GM19452 (cell line): ENCODE measurements around the gene TRIM45.
"Not testable (repeated sequence)": the region's sequence is repeated elsewhere in the genome, so short reads cannot be mapped to it uniquely, and the experiment has no call there.

Experiments used
- ATAC-seq: cut with Tn5 transposase; IDR thresholded peaks from one replicate; pipeline ENCODE4 v1.9.1; 2021; ENCODE audit not compliant: unreplicated experiment

TRIM45 gene

GRCh38 chr1:117121589-117122329 lies at the start of gene TRIM45:
Gene TRIM45 (minus strand): TSS chr1:117121749. CDS start chr1:117121201, 548 bp downstream.
- ATAC-seq: peak; percentile 83

DNA sequence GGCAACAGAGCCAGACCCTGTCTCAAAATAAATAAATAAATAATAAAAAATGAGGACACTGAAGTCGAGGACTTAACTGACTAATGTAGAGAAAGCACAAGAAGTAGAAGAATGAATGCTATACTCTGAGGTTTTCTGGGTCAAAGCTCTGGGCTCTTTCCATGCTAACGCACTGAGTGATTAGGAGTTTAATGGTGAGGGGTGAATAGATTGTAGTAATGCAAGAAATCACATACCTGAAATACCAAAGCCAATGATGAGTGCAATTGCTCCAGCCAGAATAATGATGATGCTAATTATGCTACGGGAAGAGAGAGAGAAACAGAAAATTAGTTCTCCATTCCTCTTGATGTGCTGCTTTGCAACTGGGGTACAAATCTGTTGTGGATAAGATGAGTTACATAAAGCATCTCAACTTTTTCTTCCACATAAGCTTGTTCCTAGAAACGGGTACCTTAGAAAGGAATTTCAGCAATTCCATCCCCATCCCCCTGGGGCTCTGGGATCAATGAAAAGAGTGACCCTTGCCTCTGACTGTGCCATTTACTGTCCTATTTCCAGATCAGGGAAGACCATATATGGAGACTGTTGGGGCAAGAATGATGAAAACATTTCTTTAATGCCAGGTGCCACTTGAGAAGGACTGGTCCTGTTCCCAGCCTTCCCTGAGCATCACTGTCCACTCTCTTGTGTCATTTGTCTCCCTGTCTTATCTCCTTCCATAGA lies 48.5 kb upstream of the TRIM45 start:
- no peak for ATAC-seq

GRCh38 chr1:117167402-117167801 lies 45.9 kb upstream of the TRIM45 start:
- no peak for ATAC-seq

DNA sequence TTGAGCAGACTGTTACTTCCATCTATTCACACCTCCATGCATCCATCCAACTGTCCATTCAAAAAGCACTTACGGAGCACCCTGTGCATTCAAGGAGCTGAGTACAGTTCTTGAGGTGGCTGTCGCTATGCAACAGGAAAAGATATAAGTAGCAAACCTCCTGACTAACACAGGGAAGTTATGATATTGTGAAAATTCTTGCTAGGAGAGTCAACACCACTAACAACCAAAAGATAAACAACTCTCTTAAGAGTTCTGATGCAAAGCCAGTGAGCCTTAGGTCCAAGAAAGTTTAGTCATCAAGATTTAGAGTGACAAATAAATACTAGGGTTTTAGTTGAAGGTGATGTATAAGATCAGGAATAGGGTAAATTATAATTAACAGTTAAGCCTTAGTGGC lies 44.5 kb upstream of the TRIM45 start:
- ATAC-seq: no peak

GRCh38 chr1:117164209-117164608 lies 42.7 kb upstream of the TRIM45 start:
- ATAC-seq: no peak

DNA sequence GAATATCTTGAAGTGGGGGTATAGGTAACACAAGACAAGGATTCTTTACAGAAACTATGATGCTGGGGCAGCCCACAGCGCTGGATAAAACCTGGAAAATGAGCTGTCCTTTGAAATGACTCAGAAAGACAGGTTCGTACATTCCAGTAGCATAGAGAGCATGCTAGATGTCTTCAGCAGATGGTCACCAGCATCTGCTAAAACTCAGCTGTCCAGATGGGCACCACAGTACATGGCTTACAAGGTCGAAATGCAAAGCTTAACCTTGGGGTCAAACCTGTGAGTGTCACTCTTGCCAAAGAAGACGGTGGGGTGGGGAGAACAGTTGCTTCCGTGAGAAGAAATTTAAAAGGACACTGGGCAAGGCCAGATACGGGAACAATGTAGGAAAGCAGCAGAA lies 41.3 kb upstream of the TRIM45 start:
- ATAC-seq: no peak

DNA sequence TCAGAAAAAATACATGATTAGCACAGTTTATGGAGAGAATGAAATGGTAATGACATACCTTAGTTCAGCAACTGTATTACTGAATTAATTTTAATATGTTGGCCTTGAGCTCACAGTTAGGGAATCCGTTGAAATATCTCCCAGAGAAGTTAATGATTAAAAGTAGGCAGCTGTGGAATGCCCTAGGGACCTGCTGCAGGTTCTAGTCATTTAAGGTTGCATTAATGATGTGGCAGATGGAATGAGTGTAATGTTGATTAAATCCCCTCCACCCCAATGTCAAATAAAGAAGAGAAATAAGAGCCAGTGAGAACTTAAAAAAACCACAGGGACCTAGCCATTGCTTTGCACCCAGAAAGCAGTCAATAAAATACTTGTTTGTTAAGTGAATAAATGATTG lies 40.3 kb upstream of the TRIM45 start:
- no peak for ATAC-seq

GRCh38 chr1:117151305-117151704 lies 29.8 kb upstream of the TRIM45 start:
- not testable (repeated sequence) for ATAC-seq

- ATAC-seq: no peak
These were observed 28.8 kb upstream of the TRIM45 start for GRCh38 chr1:117150316-117150715.

GRCh38 chr1:117147856-117148588 lies 26.5 kb upstream of the TRIM45 start:
- no peak for ATAC-seq

DNA sequence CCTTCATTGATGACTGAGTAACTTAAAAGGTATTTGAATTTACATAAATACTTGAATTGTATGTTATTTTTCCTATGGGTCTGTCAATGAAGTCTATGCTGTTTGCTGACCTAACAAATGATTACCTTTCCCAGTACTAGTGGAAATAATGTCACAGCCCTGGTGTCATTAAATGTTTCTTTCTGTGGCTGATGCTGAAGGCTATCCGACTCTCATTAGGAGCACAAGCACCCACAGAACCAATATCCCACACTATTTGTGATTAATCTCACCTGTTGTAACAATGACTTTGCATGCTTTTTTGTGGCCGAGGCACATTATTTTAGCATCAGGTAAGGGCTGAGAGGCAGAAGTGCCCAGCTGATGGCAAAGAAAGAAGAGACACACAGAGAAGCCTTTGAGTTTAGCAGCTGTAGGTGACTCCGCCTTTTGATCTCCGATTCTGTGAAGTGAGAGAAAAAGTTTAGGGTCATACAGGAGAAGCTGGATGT lies 25.8 kb upstream of the TRIM45 start:
- no peak for ATAC-seq

GRCh38 chr1:117146575-117147340 lies 25.2 kb upstream of the TRIM45 start:
- ATAC-seq: no peak

- no peak for ATAC-seq
These were observed 24.5 kb upstream of the TRIM45 start for GRCh38 chr1:117146072-117146471.

GRCh38 chr1:117143871-117144270 lies 22.3 kb upstream of the TRIM45 start:
- ATAC-seq: no peak

DNA sequence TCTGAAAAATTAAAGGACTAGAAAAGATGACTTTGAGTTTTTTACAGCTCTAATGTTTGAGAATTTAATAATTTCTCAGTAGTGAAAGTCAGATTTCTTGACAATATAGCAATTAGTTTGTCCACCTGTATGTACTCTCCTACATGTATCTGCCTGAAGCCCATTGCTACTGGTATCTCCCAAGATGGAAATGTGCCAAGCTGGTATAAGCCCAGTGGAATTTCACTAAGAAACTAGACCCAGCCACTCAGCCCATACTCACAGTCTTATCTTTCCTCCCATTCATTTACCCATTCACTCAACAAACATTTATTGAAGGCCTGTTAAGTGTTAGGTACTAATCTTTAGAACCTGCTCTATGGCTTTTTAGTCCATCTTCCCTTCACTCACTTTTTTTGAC lies 21.6 kb upstream of the TRIM45 start:
- ATAC-seq: no peak

GRCh38 chr1:117142200-117142599 lies 20.7 kb upstream of the TRIM45 start:
- no peak for ATAC-seq

GRCh38 chr1:117138561-117138960 lies 17.0 kb upstream of the TRIM45 start:
- ATAC-seq: no peak

DNA sequence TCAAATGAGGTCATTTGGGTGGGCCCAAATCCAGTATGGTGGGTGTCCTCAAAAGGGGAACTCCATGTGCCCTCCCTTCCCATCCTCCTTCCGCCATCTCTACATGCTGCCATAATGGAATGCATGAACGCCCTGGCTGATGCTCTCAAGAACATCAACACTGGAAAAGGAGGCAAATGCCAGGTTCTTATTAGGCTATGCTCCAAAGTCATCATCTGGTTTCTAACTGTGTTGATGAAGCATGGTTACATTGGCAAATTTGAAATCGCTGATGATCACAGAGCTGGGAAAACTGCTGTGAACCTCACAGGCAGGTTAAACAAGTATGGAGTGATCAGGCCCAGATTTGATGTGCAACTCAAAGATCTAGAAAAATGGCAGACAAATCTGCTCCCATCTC lies 16.6 kb upstream of the TRIM45 start:
- no peak for ATAC-seq

GRCh38 chr1:117137281-117137855 lies 15.8 kb upstream of the TRIM45 start:
- no peak for ATAC-seq

DNA sequence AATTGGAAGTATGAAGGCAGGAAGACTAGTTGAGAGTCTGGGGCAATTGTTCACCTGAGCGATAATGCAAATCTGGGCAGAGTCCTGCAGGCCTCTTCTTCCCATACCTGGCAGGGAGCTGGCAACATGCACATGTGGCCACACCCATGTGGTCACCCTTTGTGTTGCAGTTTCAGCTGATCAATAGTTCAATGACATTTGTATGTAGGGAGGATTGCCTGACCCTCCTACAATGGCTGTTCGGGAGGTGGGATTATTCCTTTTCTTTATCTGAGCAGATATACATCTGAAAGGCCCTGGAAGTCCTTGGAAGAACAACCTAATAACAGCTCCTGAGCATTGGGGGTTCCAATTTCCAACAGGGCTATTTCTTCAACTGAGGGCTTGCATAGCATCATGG lies 15.2 kb upstream of the TRIM45 start:
- no peak for ATAC-seq

- no peak for ATAC-seq
These were observed 13.8 kb upstream of the TRIM45 start for GRCh38 chr1:117135329-117135728.
